GM12892 (cell line): ENCODE measurements around the gene JPH4.
"Not testable (repeated sequence)": the region's sequence is repeated elsewhere in the genome, so short reads cannot be mapped to it uniquely, and the experiment has no call there.

Source experiments
- DNase-seq: peaks from one replicate; pipeline ENCODE4 v3.0.0; 2011; ENCODE audit not compliant: insufficient read length
- FAIRE-seq: peaks from 2 replicates; lab custom pipeline; 2011; peaks lifted over from hg19 to GRCh38; lab: Jason Lieb, UNC
- POLR2A ChIP-seq: IDR thresholded peaks from 2 replicates; pipeline ENCODE4 v1.6.1; 2011; ENCODE audit warnings: low read depth, low read length, control low read depth
- POLR2AphosphoS5 ChIP-seq: IDR thresholded peaks from 2 replicates; pipeline ENCODE4 v1.6.1; 2011; ENCODE audit warnings: low read depth, low read length, control low read depth
- TAF1 ChIP-seq: IDR thresholded peaks from 2 replicates; pipeline ENCODE4 v1.6.1; 2011; ENCODE audit warnings: low read depth, mild to moderate bottlenecking, control low read depth, low read length, borderline replicate concordance

The JPH4 gene

DNA sequence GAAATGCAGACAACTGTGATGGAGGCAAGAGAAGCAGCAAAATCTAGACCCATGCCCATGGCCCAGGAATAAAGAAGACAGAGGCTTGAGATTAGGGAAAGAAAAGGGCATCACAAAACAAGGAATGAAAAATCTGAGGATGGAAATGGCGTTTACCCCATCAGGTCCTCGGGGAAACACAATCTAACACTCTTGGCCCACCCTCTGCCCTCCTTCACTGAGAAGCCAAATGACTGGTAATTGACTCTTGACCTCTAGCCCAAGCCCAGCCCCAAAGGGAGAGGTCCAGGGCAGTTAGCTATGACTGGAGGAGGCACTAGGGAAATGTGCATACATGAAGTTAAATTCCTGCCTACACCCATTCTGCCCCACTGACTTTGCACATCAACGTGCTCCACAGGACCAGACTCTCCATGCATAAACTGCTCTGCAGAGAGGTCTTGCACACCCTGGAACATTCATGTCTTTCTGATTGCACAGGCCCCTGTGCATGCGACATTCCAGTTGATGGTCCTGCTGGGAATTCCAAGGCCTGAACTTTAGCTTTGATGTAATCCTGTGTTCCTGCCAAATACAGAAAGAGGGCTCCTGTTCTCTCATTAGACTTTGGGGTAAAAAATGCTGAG lies 32.7 kb downstream of the JPH4 start:
- DNase-seq, result no peak
- no peak for TF ChIP-seq POLR2AphosphoS5
- TF ChIP-seq TAF1, result no peak
- TF ChIP-seq POLR2A, result no peak
- FAIRE-seq, result no peak

DNA sequence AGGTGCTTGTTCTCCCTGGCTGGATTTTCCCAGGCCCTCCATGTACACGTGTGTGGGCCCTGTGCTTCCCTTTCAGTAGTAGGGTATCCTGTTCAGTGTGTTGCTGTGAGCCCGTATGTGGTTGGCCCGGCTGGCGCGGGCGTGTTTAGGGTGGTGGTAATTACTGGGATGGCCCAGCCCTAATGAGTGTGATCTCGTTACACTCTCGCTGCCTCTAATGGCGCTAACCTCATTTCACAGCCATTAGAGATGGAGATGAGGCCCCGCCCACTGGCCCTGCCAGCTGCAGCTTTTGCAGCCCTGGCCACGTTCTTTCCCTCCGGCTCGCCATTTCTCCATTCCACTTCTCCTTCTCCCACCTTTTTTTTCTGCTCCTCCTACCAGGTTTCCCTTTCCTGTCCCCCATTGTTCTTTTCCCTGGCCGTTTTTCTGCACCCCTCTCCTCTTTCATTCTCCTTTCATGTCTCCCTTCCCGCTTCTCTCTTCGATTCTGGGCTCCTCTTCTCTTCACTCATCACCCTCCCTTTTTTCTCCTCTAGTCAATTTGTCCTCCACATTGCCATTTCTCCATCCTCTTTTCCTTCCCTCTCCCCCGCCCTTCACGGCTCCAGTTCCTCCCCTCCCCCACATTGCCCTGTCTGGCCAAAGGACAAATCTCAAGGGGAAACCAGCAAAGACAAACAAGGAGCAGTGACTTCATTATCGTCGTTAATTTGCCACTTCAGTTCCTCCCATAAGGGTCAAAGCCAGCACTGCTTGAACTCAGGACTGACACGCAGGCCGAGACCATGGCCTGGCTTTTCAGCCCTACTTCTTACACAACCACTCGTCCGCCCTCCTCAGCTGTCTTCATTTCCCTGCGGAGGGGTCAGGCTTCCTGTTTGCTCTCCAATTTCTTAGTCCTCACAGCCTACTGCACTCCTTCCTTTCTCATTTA lies 33.8 kb downstream of the JPH4 start:
- FAIRE-seq (no peak), DNase-seq (no peak)
- no peak for TF ChIP-seq POLR2A
- no peak for TF ChIP-seq POLR2AphosphoS5
- no peak for TF ChIP-seq TAF1

GRCh38 chr14:23543403-23543802 lies 35.2 kb downstream of the JPH4 start:
- TF ChIP-seq TAF1 (no peak), POLR2AphosphoS5 (no peak), POLR2A (no peak)
- FAIRE-seq (no peak), DNase-seq (no peak)

- FAIRE-seq (no peak), DNase-seq (no peak)
- TF ChIP-seq TAF1 (no peak), POLR2AphosphoS5 (no peak), POLR2A (no peak)
Observed at GRCh38 chr14:23542261-23542660, 36.3 kb downstream of the JPH4 start.

DNA sequence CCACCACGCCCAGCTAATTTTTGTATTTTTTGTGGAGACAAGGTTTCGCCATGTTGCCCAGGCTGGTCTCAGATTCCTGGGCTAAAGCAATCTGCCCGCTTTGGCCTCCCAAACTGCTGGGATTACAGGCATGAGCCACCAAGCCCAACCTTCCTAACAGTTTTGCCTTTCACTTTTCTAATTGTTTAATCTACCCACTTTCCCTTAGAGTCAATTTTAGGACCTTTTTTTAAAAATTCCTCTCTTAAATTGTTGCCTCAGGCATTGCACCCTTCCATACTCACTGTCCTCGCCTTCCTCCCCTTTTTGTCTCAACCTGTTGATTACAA lies 38.5 kb downstream of the JPH4 start:
- TF ChIP-seq TAF1 (no peak), POLR2AphosphoS5 (no peak), POLR2A (no peak)
- FAIRE-seq (no peak), DNase-seq (no peak)

DNA sequence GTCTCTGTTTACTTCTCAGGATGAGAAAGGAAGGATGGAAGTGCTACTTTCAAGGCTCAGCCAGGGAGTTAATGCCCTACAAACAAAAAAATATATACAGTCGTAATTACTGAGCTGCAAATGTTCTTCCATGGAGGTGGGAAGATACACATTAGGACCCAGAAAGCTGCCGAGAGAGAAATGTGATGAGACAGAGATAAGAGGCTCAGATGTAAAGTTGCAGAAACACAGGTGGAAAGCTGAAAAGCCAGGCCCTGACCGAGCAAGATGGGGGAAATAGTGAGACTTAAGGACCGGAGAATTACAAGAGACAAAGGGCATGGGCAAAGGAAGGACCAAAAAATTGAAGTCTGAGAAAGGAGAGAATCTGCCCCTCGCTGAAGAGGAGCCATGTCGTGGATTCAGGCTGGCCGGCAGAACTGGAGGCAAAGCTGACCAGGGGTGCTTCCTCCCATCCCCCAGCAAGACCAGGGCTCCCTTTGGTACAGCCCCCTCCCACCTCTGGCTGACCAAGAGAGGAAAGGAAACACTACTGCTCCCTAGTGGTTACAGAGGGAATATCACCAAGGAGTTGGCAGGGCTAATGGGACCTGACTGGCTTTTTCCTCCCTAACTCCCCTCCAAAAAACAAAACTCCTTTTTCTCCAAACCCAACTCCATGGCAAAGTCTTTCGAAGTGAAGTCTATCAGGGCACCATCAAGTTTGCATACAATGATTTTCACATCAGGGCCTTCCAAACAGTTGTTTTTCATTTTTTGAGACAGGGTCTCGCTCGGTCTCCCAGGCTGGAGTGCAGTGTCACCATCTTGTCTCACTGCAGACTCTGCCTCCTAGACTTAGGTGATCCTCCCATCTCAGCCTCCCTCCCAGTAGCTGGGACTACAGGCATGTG lies 39.1 kb downstream of the JPH4 start:
- no peak for TF ChIP-seq TAF1
- TF ChIP-seq POLR2A, result no peak
- no peak for TF ChIP-seq POLR2AphosphoS5
- FAIRE-seq (peak; percentile 66), DNase-seq (peak; percentile 60)

- TF ChIP-seq POLR2AphosphoS5 (no peak), TAF1 (no peak), POLR2A (no peak)
- DNase-seq (no peak), FAIRE-seq (no peak)
Observed at GRCh38 chr14:23538785-23539184, 39.8 kb downstream of the JPH4 start.

GRCh38 chr14:23538050-23538718 lies 40.4 kb downstream of the JPH4 start:
- no peak for FAIRE-seq
- TF ChIP-seq POLR2A (no peak), POLR2AphosphoS5 (no peak), TAF1 (no peak)
- DNase-seq, result no peak

DNA sequence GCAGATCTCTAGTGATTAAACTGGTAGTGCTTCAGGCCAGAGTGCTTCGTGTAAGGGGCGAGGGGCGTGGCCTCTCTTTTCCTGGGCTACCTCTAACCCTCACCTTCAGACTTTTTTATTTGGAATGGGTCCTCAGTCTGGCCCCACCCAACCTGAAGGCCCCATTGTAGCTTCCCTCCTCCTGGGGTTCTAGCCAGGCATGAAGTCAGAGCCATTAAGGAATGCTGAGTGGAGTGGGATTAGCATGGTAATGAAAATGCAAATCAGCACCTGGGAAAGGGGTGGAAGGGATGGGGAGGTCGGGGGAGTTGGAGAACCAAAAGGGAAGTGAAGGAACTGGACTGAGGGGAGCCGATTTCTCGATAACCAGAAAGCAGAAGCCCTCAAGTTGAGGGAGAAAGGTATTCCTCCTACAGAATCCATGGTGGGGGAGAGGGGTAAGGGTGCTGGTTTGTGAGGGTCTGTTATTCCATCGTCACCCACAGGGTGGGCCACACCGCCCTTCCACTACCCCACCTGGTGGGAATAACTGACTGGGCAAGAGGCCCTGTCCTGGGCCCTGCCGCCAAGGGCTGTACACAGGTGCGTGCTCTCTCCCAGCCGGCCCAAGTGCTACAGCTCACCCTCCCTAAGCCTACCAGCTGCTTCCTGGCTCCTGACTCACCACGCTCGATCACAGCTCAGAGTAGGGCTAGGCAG lies 41.1 kb downstream of the JPH4 start:
- no peak for FAIRE-seq
- DNase-seq, result no peak
- TF ChIP-seq POLR2AphosphoS5 (no peak), POLR2A (no peak), TAF1 (no peak)

DNA sequence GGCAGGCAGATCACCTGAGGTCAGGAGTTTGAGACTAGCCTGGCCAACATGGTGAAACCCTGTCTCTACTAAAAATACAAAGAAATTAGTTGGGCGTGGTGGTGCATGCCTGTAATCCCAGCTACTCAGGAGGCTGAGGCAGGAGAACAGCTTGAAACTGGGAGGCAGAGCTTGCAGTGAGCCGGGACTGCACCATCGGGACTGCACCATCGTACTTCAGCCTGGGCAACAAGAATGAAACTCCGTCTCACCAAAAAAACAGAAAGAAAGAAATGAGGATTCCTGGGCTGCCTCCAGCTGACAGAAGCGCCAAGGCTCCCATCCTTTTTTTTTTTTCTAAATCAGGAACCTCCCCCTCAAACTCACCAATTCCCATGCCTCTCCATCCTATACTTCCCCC lies 41.7 kb downstream of the JPH4 start:
- not testable (repeated sequence) for DNase-seq, FAIRE-seq

GRCh38 chr14:23536494-23536893 lies 42.1 kb downstream of the JPH4 start:
- DNase-seq, result no peak
- TF ChIP-seq POLR2A, result no peak
- TF ChIP-seq TAF1, result no peak
- no peak for TF ChIP-seq POLR2AphosphoS5
- FAIRE-seq, result no peak
